Activated naive CD8-positive, alpha-beta T cell (primary cell): ENCODE data around the gene UGT2A1.

Source experiments
- H3K27ac Mint-ChIP-seq: one replicate; pipeline ENCODE4 v1.8.0; 2021; ENCODE audit warnings: mixed read lengths
- H3K27me3 Mint-ChIP-seq: one replicate; pipeline ENCODE4 v1.8.0; 2021; ENCODE audit warnings: mixed read lengths
- H3K36me3 Mint-ChIP-seq: one replicate; pipeline ENCODE4 v1.8.0; 2021; ENCODE audit warnings: mixed read lengths
- H3K4me1 Mint-ChIP-seq: one replicate; pipeline ENCODE4 v1.8.0; 2021; ENCODE audit warnings: low read depth, mixed read lengths
- H3K4me3 Mint-ChIP-seq: one replicate; pipeline ENCODE4 v1.8.0; 2021; ENCODE audit warnings: mild to moderate bottlenecking, mixed read lengths
- H3K9me3 Mint-ChIP-seq: one replicate; pipeline ENCODE4 v1.8.0; 2021; ENCODE audit warnings: low read depth, mixed read lengths

UGT2A1 gene

GRCh38 chr4:69640289-69640688, 12.8 kb downstream of the UGT2A1 start:
- Mint-ChIP-seq H3K4me3 (no peak overlapping the region), H3K4me1 (no peaks in the 10 kb centered on the region), H3K27me3 (no peaks in the 10 kb centered on the region), H3K36me3 (no peaks in the 10 kb centered on the region), H3K9me3 (no peaks in the 10 kb centered on the region), H3K27ac (no peak overlapping the region)

GRCh38 chr4:69639542-69639941, 13.5 kb downstream of the UGT2A1 start, which contains the start of gene UGT2A2:
UGT2A2 (minus strand) TSS chr4:69639642; CDS start chr4:69639640, 2 bp downstream.
- H3K4me1 Mint-ChIP-seq = no peaks in the 10 kb centered on the region
- H3K9me3 Mint-ChIP-seq = no peaks in the 10 kb centered on the region
- H3K27me3 Mint-ChIP-seq = no peaks in the 10 kb centered on the region
- no peaks in the 10 kb centered on the region for H3K36me3 Mint-ChIP-seq
- H3K27ac Mint-ChIP-seq = no peak within 1 kb of the TSS
- no peak within 1 kb of the TSS for H3K4me3 Mint-ChIP-seq

- no peak overlapping the region for H3K4me3 Mint-ChIP-seq
- no peaks in the 10 kb centered on the region for H3K4me1 Mint-ChIP-seq
- H3K9me3 Mint-ChIP-seq = peaks cover 3% of the 10 kb centered on the region
- peaks cover 1% of the 10 kb centered on the region for H3K27me3 Mint-ChIP-seq
- H3K27ac Mint-ChIP-seq = no peak overlapping the region
- no peaks in the 10 kb centered on the region for H3K36me3 Mint-ChIP-seq
Observed at GRCh38 chr4:69617083-69617694, 35.9 kb downstream of the UGT2A1 start.

GRCh38 chr4:69610484-69610883, 42.6 kb downstream of the UGT2A1 start:
- H3K36me3 Mint-ChIP-seq = no peaks in the 10 kb centered on the region
- no peak overlapping the region for H3K27ac Mint-ChIP-seq
- no peaks in the 10 kb centered on the region for H3K4me1 Mint-ChIP-seq
- no peaks in the 10 kb centered on the region for H3K9me3 Mint-ChIP-seq
- peaks cover 3% of the 10 kb centered on the region for H3K27me3 Mint-ChIP-seq
- no peak overlapping the region for H3K4me3 Mint-ChIP-seq

GRCh38 chr4:69601065-69601464, 52.0 kb downstream of the UGT2A1 start:
- H3K9me3 Mint-ChIP-seq = no peaks in the 10 kb centered on the region
- H3K36me3 Mint-ChIP-seq = no peaks in the 10 kb centered on the region
- H3K4me3 Mint-ChIP-seq = no peak overlapping the region
- H3K27ac Mint-ChIP-seq = no peak overlapping the region
- H3K4me1 Mint-ChIP-seq = no peaks in the 10 kb centered on the region
- peaks cover 4% of the 10 kb centered on the region for H3K27me3 Mint-ChIP-seq

- H3K9me3 Mint-ChIP-seq = no peaks in the 10 kb centered on the region
- no peaks in the 10 kb centered on the region for H3K36me3 Mint-ChIP-seq
- no peaks in the 10 kb centered on the region for H3K4me1 Mint-ChIP-seq
- H3K4me3 Mint-ChIP-seq = no peak overlapping the region
- no peak overlapping the region for H3K27ac Mint-ChIP-seq
- peaks cover 4% of the 10 kb centered on the region for H3K27me3 Mint-ChIP-seq
Observed at GRCh38 chr4:69600013-69600412, 53.0 kb downstream of the UGT2A1 start.

- H3K27me3 Mint-ChIP-seq = peaks cover 5% of the 10 kb centered on the region
- no peaks in the 10 kb centered on the region for H3K9me3 Mint-ChIP-seq
- no peak overlapping the region for H3K27ac Mint-ChIP-seq
- H3K4me3 Mint-ChIP-seq = no peak overlapping the region
- no peaks in the 10 kb centered on the region for H3K36me3 Mint-ChIP-seq
- no peaks in the 10 kb centered on the region for H3K4me1 Mint-ChIP-seq
Observed at GRCh38 chr4:69594382-69594781, 58.7 kb downstream of the UGT2A1 start.

- peaks cover 3% of the 10 kb centered on the region for H3K27me3 Mint-ChIP-seq
- no peaks in the 10 kb centered on the region for H3K9me3 Mint-ChIP-seq
- H3K36me3 Mint-ChIP-seq = no peaks in the 10 kb centered on the region
- H3K27ac Mint-ChIP-seq = no peak overlapping the region
- no peaks in the 10 kb centered on the region for H3K4me1 Mint-ChIP-seq
- no peak overlapping the region for H3K4me3 Mint-ChIP-seq
Observed at GRCh38 chr4:69591364-69591763, 61.7 kb downstream of the UGT2A1 start.

GRCh38 chr4:69589884-69590283, 63.2 kb downstream of the UGT2A1 start:
- H3K9me3 Mint-ChIP-seq = no peaks in the 10 kb centered on the region
- H3K36me3 Mint-ChIP-seq = no peaks in the 10 kb centered on the region
- H3K4me1 Mint-ChIP-seq = no peaks in the 10 kb centered on the region
- no peak overlapping the region for H3K27ac Mint-ChIP-seq
- no peak overlapping the region for H3K4me3 Mint-ChIP-seq
- peaks cover 3% of the 10 kb centered on the region for H3K27me3 Mint-ChIP-seq

GRCh38 chr4:69584135-69584534, 68.9 kb downstream of the UGT2A1 start:
- Mint-ChIP-seq H3K27ac (no peak overlapping the region), H3K36me3 (no peaks in the 10 kb centered on the region), H3K27me3 (no peaks in the 10 kb centered on the region), H3K9me3 (no peaks in the 10 kb centered on the region), H3K4me1 (no peaks in the 10 kb centered on the region), H3K4me3 (no peak overlapping the region)

GRCh38 chr4:69583543-69583942, 69.5 kb downstream of the UGT2A1 start:
- Mint-ChIP-seq H3K36me3 (no peaks in the 10 kb centered on the region), H3K27me3 (no peaks in the 10 kb centered on the region), H3K27ac (no peak overlapping the region), H3K4me3 (no peak overlapping the region), H3K4me1 (no peaks in the 10 kb centered on the region), H3K9me3 (no peaks in the 10 kb centered on the region)

GRCh38 chr4:69577245-69577644, 75.8 kb downstream of the UGT2A1 start:
- Mint-ChIP-seq H3K27me3 (no peaks in the 10 kb centered on the region), H3K4me1 (no peaks in the 10 kb centered on the region), H3K27ac (no peak overlapping the region), H3K4me3 (no peak overlapping the region), H3K9me3 (no peaks in the 10 kb centered on the region), H3K36me3 (no peaks in the 10 kb centered on the region)

GRCh38 chr4:69576251-69576877, 76.7 kb downstream of the UGT2A1 start:
- Mint-ChIP-seq H3K9me3 (no peaks in the 10 kb centered on the region), H3K27ac (no peak overlapping the region), H3K27me3 (no peaks in the 10 kb centered on the region), H3K36me3 (no peaks in the 10 kb centered on the region), H3K4me3 (no peak overlapping the region), H3K4me1 (no peaks in the 10 kb centered on the region)

GRCh38 chr4:69568787-69569186, 84.3 kb downstream of the UGT2A1 start:
- Mint-ChIP-seq H3K27me3 (no peaks in the 10 kb centered on the region), H3K27ac (no peak overlapping the region), H3K4me1 (no peaks in the 10 kb centered on the region), H3K9me3 (no peaks in the 10 kb centered on the region), H3K36me3 (no peaks in the 10 kb centered on the region), H3K4me3 (no peak overlapping the region)

- no peak overlapping the region for H3K27ac Mint-ChIP-seq
Observed at GRCh38 chr4:69563424-69563823, 89.6 kb downstream of the UGT2A1 start.

GRCh38 chr4:69549651-69550050, 103.4 kb downstream of the UGT2A1 start:
- Mint-ChIP-seq H3K4me1 (no peaks in the 10 kb centered on the region), H3K36me3 (no peaks in the 10 kb centered on the region), H3K27ac (no peak overlapping the region), H3K27me3 (no peaks in the 10 kb centered on the region), H3K9me3 (no peaks in the 10 kb centered on the region), H3K4me3 (no peak overlapping the region)

More at GRCh38 chr4:69563424-69563823, 89.6 kb downstream of the UGT2A1 start:
- Mint-ChIP-seq H3K36me3 (no peaks in the 10 kb centered on the region), H3K4me3 (no peak overlapping the region), H3K9me3 (no peaks in the 10 kb centered on the region), H3K4me1 (no peaks in the 10 kb centered on the region), H3K27me3 (no peaks in the 10 kb centered on the region)
